B cell (primary cell): ENCODE measurements around the gene AFF3.

Source experiments
- EZH2 ChIP-seq: IDR thresholded peaks from 2 replicates; pipeline ENCODE4 v1.6.1; 2012; ENCODE audit warnings: borderline replicate concordance, low read depth, mild to moderate bottlenecking, moderate library complexity, low read length; ENCODE audit not compliant: insufficient read depth, poor library complexity, severe bottlenecking
- TF ChIP-seq, protein P1 (sequence below): fragments of 200-600 bp; IDR thresholded peaks from one replicate; pipeline ENCODE4 v1.8.0; 2022; ENCODE audit warnings: antibody characterized with exemption, mild to moderate bottlenecking

DNA sequence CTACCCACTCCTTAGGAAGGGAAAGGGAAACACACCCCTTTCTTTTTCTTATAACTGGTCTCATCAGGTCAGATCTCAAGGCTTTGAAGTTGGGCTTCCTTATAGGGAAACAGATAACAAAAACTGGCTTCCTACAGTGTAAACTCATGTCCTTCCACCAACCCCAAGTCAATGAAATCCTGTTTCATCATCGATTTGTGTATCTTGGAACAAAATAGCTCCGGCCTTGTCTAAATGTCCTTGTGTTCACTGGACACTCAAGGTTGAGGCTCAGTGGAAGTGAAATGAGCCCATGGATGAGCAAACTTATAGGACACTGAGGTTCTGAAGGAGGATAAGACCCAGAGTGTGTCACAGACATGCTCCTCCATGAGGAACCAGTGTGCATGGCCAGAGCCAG, 496.4 kb downstream of the AFF3 start:
- TF ChIP-seq, protein P1, sequence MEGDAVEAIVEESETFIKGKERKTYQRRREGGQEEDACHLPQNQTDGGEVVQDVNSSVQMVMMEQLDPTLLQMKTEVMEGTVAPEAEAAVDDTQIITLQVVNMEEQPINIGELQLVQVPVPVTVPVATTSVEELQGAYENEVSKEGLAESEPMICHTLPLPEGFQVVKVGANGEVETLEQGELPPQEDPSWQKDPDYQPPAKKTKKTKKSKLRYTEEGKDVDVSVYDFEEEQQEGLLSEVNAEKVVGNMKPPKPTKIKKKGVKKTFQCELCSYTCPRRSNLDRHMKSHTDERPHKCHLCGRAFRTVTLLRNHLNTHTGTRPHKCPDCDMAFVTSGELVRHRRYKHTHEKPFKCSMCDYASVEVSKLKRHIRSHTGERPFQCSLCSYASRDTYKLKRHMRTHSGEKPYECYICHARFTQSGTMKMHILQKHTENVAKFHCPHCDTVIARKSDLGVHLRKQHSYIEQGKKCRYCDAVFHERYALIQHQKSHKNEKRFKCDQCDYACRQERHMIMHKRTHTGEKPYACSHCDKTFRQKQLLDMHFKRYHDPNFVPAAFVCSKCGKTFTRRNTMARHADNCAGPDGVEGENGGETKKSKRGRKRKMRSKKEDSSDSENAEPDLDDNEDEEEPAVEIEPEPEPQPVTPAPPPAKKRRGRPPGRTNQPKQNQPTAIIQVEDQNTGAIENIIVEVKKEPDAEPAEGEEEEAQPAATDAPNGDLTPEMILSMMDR, result no peak
- TF ChIP-seq EZH2, result no peak
